Vagina (tissue), 2 donors: ENCODE data around the gene CD79B.

ENCODE experiments used
- CTCF ChIP-seq, 3 experiments: fragments of 450-650 bp in 2 of 3; fragments of 200-600 bp in 1 of 3; sonication (generic) in 1 of 3; IDR thresholded peaks; one replicate each; pipeline ENCODE4 v1.5.1; 2017 to 2019; ENCODE audit warnings: antibody characterized with exemption in 3 of 3, mild to moderate bottlenecking in 2 of 3, moderate library complexity in 2 of 3
- POLR2A ChIP-seq, 2 donors: fragments of 450-650 bp; IDR thresholded peaks; one replicate each; pipeline ENCODE4 v1.6.1; 2017; ENCODE audit warnings: antibody characterized with exemption in 2 of 2, mild to moderate bottlenecking in 2 of 2, moderate library complexity in 2 of 2

GRCh38 chr17:63955791-63956190, 23.7 kb upstream of the CD79B start:
- TF ChIP-seq POLR2A (IDR thresholded peaks at IDR 0.05): no peak
- no peak for TF ChIP-seq CTCF (IDR thresholded peaks at IDR 0.05)
